Stimulated activated naive CD8-positive, alpha-beta T cell treated with anti-CD3 and anti-CD28 coated beads, Interleukin-15, amount 100 ng/mL, for 72 hours (primary cell): ENCODE measurements around the gene TMEM98.
A peak's percentile ranks its signal among the peaks of the same experiment; 100 is the strongest.
"Not testable (repeated sequence)": the region's sequence is repeated elsewhere in the genome, so short reads cannot be mapped to it uniquely, and the experiment has no call there.

Source experiments
- ATAC-seq: fragments of 150-1000 bp; cut with Tn5 transposase; 2 replicates; pipeline ENCODE4 v1.10.0; 2021; ENCODE audit warnings: mild to moderate bottlenecking, moderate library complexity
- DNase-seq, 2 donors: peaks; one replicate each; pipeline ENCODE4 v3.0.0; 2021 to 2022
- H3K27ac Mint-ChIP-seq, 2 donors: one replicate each; pipeline ENCODE4 v1.8.0; 2022; ENCODE audit warnings: mild to moderate bottlenecking in 2 of 2, mixed read lengths in 2 of 2, moderate library complexity in 2 of 2
- H3K27me3 Mint-ChIP-seq: one replicate; pipeline ENCODE4 v1.8.0; 2022; ENCODE audit warnings: mixed read lengths
- H3K4me1 Mint-ChIP-seq: one replicate; pipeline ENCODE4 v1.8.0; 2022; ENCODE audit warnings: mild to moderate bottlenecking, mixed read lengths
- H3K4me3 Mint-ChIP-seq, 2 donors: one replicate each; pipeline ENCODE4 v1.8.0; 2022; ENCODE audit warnings: mild to moderate bottlenecking in 2 of 2, mixed read lengths in 2 of 2, moderate library complexity in 1 of 2
- H3K9me3 Mint-ChIP-seq, 2 donors: one replicate each; pipeline ENCODE4 v1.8.0; 2022; ENCODE audit warnings: mixed read lengths in 2 of 2

The TMEM98 gene

DNA sequence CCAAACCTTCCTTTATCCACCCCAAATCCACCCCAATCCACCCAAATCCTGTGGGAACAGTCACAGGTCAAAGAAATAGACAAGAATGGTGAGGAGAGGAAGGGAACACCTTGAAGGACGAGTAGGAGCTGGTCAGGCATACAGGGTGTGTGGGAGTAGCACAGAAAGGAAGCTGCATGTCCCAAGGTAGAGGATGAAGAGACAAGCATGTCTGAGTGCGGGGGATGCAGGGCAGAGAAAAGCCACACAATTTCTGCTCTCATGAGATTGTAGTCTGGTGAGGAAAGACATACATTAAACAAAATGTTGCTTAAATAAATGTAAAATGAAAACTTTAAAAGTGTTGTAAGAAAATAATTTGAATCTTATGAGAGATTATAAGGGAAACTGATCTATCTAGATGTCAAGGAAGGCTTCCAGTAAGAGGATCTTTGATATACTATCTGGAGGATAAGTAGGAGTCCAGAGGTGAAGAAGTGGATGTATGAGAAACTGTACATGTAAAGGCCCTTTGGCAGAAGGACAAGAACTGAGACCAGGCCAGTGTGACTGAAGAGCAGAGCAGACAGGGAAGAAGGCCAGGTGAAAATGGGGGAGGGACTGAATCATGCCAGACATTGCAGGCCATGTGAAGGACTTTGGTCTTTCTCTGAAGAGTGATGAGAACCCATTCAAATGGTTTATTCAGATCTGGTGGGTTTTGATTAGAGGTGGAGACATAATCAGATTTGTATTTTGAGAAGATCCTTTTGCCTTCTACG is 18.6 kb downstream of the TMEM98 start:
- DNase-seq (no peak), ATAC-seq (no peak)
- no peak overlapping the region for H3K27ac Mint-ChIP-seq
- H3K9me3 Mint-ChIP-seq = no peaks in the 10 kb centered on the region
- peaks cover 16% of the 10 kb centered on the region for H3K27me3 Mint-ChIP-seq
- no peaks in the 10 kb centered on the region for H3K4me1 Mint-ChIP-seq
- H3K4me3 Mint-ChIP-seq = no peak overlapping the region

- Mint-ChIP-seq H3K9me3 (no peaks in the 10 kb centered on the region), H3K4me3 (no peak overlapping the region), H3K4me1 (no peaks in the 10 kb centered on the region), H3K27ac (no peak overlapping the region), H3K27me3 (peaks cover 21% of the 10 kb centered on the region)
- DNase-seq = no peak
- no peak for ATAC-seq
These were observed 19.8 kb downstream of the TMEM98 start for GRCh38 chr17:32947736-32948135.

DNA sequence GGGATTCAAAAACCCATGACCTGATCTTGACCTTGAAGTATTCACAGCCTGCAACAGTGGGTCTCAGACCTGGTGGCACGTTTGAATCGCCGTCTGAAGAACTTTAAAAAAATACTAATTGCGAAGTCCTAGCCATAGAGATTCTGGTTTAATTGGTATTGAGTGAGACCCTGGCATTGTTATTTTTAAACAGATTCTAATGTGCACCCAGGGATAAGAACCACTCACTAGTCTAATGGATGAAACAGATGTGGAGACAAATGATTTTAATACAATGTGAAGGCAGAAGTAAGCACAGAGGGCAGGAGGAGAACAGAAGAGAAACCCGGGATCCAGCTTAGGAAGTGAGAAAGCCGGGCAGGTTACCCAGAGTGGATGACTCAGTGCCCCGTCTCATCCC is 21.2 kb downstream of the TMEM98 start:
- no peak for DNase-seq
- Mint-ChIP-seq H3K27ac (no peak overlapping the region), H3K4me1 (no peaks in the 10 kb centered on the region), H3K27me3 (peaks cover 18% of the 10 kb centered on the region), H3K4me3 (no peak overlapping the region), H3K9me3 (no peaks in the 10 kb centered on the region)
- ATAC-seq = no peak

DNA sequence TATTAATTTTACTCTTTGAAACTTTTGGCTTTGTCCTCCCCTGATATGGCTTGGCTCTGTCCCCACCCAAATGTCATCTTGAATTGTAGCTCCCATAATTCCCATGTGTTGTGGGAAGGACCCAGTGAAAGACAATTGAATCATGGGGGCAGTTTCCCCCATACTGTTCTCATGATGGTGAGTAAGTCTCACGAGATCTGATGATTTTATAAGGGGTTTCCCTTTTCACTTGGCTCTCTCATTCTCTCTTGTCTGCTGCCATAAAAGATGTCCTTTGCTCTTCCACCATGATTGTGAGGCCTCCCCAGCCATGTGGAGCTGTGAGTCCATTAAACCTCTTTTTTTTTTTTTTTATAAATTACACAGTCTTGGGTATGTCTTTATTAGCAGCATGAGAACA is 24.5 kb downstream of the TMEM98 start:
- not testable (repeated sequence) for DNase-seq, H3K27me3 Mint-ChIP-seq, H3K4me1 Mint-ChIP-seq, H3K9me3 Mint-ChIP-seq, ATAC-seq, H3K4me3 Mint-ChIP-seq, H3K27ac Mint-ChIP-seq

GRCh38 chr17:32953045-32953444 is 25.1 kb downstream of the TMEM98 start:
- H3K27ac Mint-ChIP-seq = no peak overlapping the region
- H3K27me3 Mint-ChIP-seq = peaks cover 7% of the 10 kb centered on the region
- ATAC-seq (no peak), DNase-seq (no peak)
- H3K4me3 Mint-ChIP-seq = no peak overlapping the region
- no peaks in the 10 kb centered on the region for H3K4me1 Mint-ChIP-seq
- no peaks in the 10 kb centered on the region for H3K9me3 Mint-ChIP-seq

DNA sequence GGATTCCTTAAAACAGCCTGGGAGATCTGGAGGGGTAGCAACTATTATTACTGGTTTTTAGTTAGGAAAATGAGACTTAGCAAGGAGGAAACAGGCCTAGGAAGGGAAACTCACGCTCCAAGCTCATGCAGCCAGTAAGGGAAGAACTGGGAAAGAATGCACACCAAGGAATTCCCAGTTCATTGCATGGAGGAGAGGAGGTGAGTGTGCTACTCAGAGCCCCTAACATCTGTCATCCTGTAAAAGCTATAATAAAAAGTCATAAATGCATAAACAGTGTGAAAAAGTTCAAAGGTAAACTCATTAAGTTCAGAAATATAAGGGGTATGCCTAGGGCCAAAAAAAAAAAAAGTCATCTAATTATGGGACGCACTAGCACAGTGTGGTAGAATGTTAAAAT is 25.9 kb downstream of the TMEM98 start:
- Mint-ChIP-seq H3K27ac (no peak overlapping the region), H3K4me3 (no peak overlapping the region), H3K9me3 (no peaks in the 10 kb centered on the region), H3K27me3 (peaks cover 7% of the 10 kb centered on the region), H3K4me1 (no peaks in the 10 kb centered on the region)
- DNase-seq (no peak), ATAC-seq (no peak)

- no peaks in the 10 kb centered on the region for H3K9me3 Mint-ChIP-seq
- no peaks in the 10 kb centered on the region for H3K4me1 Mint-ChIP-seq
- DNase-seq (no peak), ATAC-seq (no peak)
- H3K27ac Mint-ChIP-seq = no peak overlapping the region
- peaks cover 7% of the 10 kb centered on the region for H3K27me3 Mint-ChIP-seq
- H3K4me3 Mint-ChIP-seq = no peak overlapping the region
These were observed 26.5 kb downstream of the TMEM98 start for GRCh38 chr17:32954477-32954876.

DNA sequence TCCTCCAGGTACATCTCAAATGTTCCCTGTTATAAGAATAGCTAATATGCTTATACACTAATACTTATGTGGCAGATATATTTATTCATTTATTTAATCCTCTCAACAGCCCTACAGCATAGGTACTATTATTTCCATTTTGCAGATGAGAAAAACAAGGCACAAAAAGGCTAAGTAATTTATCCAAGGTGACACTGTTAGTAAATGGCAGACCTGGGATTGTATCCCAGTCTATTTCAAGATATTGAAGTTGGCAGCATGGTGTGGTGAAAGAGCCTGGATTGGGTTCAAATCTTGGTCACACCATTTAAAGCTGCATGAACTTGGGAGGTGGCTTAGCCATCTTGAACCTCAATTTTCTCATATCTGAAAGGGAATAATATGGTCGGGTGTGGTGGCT is 27.2 kb downstream of the TMEM98 start:
- no peak for ATAC-seq
- H3K9me3 Mint-ChIP-seq = no peaks in the 10 kb centered on the region
- no peaks in the 10 kb centered on the region for H3K4me1 Mint-ChIP-seq
- H3K4me3 Mint-ChIP-seq = no peak overlapping the region
- no peak for DNase-seq
- no peak overlapping the region for H3K27ac Mint-ChIP-seq
- H3K27me3 Mint-ChIP-seq = peaks cover 7% of the 10 kb centered on the region

DNA sequence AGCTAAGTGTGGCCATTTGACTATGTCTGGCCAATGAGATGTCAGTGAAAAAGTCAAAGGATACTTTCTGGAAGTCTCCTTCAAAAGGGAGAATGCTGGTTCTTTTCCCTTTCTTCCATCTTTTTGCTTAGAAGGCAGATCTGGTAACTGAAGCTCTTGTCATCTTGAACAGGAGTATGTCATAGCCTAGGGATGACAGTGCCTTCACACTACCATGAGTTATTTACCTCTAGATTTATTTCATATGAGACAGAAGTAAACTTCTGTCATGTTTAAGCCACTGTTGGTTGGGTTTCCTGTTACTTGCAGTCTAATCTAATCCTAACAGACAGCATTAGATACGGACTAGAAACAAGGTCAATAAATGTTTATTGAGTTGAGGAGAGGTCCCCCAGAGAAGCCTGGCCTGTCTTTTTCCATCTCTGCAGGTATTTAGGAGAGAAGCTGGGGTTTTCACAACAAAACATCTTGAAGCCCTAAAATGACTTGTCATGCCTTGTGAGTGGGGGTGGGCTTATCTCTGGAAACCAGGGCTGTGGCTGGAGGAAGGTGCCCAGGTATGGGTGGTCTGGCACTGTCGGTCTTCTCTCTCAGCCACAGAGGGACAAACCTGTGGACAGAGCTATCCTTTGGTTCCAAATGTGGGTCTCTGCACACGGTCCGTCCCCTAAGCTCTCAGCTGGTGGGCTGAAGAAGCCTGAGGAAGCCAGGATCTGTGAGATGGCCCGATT is 28.5 kb downstream of the TMEM98 start:
- Mint-ChIP-seq H3K4me3 (no peak overlapping the region), H3K9me3 (no peaks in the 10 kb centered on the region), H3K4me1 (no peaks in the 10 kb centered on the region), H3K27me3 (peaks cover 7% of the 10 kb centered on the region), H3K27ac (no peak overlapping the region)
- no peak for ATAC-seq
- DNase-seq = no peak

DNA sequence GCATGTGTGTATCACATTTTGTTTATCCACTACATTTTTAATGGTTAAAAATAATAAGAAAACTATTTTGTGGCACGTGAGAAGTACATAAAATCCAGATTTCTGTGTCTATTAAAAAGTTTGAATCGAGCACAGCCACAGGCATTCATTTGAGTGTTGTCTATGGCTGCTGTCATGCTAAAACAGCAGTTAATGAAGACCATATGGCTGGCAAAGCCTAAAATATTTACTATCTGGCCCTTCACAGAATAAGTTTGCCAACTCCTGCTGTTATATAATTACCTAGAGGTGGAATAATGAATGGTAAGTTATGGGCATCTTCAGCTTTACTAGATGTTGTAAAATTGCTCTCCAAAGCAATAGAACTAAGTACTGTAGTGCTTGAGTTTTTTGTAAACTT is 30.5 kb downstream of the TMEM98 start:
- Mint-ChIP-seq H3K4me3 (no peak overlapping the region), H3K27ac (no peak overlapping the region), H3K27me3 (peaks cover 10% of the 10 kb centered on the region), H3K4me1 (no peaks in the 10 kb centered on the region), H3K9me3 (no peaks in the 10 kb centered on the region)
- ATAC-seq (no peak), DNase-seq (no peak)

DNA sequence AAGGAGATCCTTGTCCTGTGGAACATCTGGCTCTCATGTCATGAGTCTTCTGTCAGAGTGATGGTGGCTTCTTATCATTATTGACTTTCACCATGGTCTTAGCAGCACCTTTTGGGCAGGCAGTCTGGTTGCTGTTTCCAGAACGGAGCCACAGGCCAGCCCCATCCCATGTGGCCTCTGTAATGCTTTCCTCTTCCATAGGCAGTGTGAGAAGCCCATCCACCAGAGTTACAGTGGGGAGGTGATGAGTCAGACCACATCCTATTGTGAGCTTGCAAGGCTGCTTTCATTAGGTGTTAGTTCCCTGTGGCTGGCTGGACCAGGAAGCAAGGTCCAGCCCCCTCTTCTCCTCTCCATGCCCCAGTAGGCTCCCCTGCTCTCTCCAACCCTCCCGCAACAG is 32.9 kb downstream of the TMEM98 start:
- Mint-ChIP-seq H3K27ac (no peak overlapping the region), H3K27me3 (peaks cover 28% of the 10 kb centered on the region), H3K9me3 (no peaks in the 10 kb centered on the region), H3K4me1 (no peaks in the 10 kb centered on the region), H3K4me3 (no peak overlapping the region)
- ATAC-seq = no peak
- no peak for DNase-seq

DNA sequence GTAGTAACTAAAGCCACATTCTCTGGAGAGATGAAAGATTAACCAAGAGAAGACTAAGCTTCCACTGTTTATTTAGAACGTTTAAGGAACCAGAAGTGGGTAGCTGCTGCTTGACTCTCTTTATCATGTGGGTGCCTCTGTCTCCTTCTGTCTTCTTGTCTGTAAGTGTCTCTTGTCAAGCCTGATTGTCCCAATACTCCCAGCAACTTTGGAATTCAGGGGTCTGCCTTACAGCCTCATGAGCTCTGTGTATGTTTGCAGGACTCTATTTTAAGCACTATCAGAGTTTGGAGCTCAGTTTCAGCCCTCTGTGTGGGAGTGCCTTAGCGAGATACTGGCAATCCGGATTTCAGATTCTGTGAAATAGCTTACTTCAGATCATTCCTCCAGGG is 34.4 kb downstream of the TMEM98 start:
- no peaks in the 10 kb centered on the region for H3K9me3 Mint-ChIP-seq
- no peaks in the 10 kb centered on the region for H3K4me1 Mint-ChIP-seq
- no peak overlapping the region for H3K4me3 Mint-ChIP-seq
- no peak overlapping the region for H3K27ac Mint-ChIP-seq
- ATAC-seq = no peak
- no peak for DNase-seq
- H3K27me3 Mint-ChIP-seq = peaks cover 35% of the 10 kb centered on the region

GRCh38 chr17:32964541-32964940 is 36.6 kb downstream of the TMEM98 start:
- peaks cover 35% of the 10 kb centered on the region for H3K27me3 Mint-ChIP-seq
- no peak overlapping the region for H3K4me3 Mint-ChIP-seq
- H3K27ac Mint-ChIP-seq = no peak overlapping the region
- no peaks in the 10 kb centered on the region for H3K9me3 Mint-ChIP-seq
- DNase-seq (no peak), ATAC-seq (no peak)
- H3K4me1 Mint-ChIP-seq = no peaks in the 10 kb centered on the region

GRCh38 chr17:32969231-32969630 is 41.3 kb downstream of the TMEM98 start:
- H3K27me3 Mint-ChIP-seq = peaks cover 27% of the 10 kb centered on the region
- not testable (repeated sequence) for H3K9me3 Mint-ChIP-seq, DNase-seq, H3K27ac Mint-ChIP-seq, ATAC-seq, H3K4me3 Mint-ChIP-seq
- peaks cover 17% of the 10 kb centered on the region for H3K4me1 Mint-ChIP-seq

DNA sequence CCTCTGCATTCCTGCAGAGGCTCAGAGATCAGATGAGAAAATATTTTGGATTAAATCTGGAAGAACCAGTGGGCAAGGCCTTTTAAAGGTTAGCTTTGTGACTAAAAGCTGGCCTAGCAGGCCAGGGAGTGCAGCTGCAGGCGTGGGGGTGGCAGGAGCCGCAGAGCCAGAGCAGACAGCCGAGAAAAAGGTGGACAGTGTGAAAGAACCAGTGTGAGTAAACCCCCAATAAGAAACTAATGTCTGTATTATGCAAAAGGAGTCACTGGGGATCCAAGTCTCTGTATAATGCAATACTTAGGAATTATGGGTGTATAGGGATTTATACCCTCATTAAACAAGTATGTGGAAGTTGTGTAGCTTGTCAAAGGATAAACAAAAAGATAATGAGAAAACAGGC is 42.3 kb downstream of the TMEM98 start:
- H3K27ac Mint-ChIP-seq = no peak overlapping the region
- peaks cover 17% of the 10 kb centered on the region for H3K4me1 Mint-ChIP-seq
- DNase-seq (no peak), ATAC-seq (no peak)
- no peaks in the 10 kb centered on the region for H3K9me3 Mint-ChIP-seq
- peaks cover 17% of the 10 kb centered on the region for H3K27me3 Mint-ChIP-seq
- H3K4me3 Mint-ChIP-seq = no peak overlapping the region

DNA sequence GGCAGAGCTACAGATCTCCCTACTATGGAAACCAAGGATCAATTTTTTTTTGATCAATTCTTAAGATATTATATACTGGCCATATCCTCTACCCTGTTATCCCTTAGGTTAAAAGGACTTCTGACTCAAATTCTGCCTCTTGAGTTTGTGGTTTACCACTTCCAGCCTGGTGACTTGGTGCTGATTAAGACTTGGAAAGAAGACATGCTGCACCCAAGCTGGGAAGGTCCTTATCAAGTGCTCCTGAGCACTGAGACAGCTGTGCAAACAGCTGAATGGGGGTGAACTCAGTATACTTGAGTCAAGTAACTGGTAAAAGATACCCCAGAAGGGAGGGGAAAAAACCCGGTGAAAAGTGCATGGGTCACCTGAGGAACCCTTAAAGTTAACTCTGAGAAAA is 43.2 kb downstream of the TMEM98 start:
- DNase-seq (peak; percentile 11 to 47), ATAC-seq (peak; percentile 96)
- Mint-ChIP-seq H3K27me3 (peaks cover 10% of the 10 kb centered on the region), H3K27ac (peak overlapping the region in 1 of 2 donors; percentile 34), H3K4me1 (peaks cover 17% of the 10 kb centered on the region), H3K9me3 (no peaks in the 10 kb centered on the region), H3K4me3 (no peak overlapping the region)
